Hair follicular keratinocyte (primary cell): ENCODE measurements around the gene IFT172. TPM values are rescaled to one million over a fixed set of nuclear protein-coding genes. Genes with fewer than 3 reads are reported as not detected.

Experiments
- total RNA-seq: library from RNA; depleted of rRNA; stranded (reverse); fragments of >200 nt; gene quantifications from 2 replicates; pipeline ENCODE4 v1.2.3, GENCODE V29; 2015

Gene IFT172, protein sequence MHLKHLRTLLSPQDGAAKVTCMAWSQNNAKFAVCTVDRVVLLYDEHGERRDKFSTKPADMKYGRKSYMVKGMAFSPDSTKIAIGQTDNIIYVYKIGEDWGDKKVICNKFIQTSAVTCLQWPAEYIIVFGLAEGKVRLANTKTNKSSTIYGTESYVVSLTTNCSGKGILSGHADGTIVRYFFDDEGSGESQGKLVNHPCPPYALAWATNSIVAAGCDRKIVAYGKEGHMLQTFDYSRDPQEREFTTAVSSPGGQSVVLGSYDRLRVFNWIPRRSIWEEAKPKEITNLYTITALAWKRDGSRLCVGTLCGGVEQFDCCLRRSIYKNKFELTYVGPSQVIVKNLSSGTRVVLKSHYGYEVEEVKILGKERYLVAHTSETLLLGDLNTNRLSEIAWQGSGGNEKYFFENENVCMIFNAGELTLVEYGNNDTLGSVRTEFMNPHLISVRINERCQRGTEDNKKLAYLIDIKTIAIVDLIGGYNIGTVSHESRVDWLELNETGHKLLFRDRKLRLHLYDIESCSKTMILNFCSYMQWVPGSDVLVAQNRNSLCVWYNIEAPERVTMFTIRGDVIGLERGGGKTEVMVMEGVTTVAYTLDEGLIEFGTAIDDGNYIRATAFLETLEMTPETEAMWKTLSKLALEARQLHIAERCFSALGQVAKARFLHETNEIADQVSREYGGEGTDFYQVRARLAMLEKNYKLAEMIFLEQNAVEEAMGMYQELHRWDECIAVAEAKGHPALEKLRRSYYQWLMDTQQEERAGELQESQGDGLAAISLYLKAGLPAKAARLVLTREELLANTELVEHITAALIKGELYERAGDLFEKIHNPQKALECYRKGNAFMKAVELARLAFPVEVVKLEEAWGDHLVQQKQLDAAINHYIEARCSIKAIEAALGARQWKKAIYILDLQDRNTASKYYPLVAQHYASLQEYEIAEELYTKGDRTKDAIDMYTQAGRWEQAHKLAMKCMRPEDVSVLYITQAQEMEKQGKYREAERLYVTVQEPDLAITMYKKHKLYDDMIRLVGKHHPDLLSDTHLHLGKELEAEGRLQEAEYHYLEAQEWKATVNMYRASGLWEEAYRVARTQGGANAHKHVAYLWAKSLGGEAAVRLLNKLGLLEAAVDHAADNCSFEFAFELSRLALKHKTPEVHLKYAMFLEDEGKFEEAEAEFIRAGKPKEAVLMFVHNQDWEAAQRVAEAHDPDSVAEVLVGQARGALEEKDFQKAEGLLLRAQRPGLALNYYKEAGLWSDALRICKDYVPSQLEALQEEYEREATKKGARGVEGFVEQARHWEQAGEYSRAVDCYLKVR (N-terminal part only)
- 6.1 and 6.4 TPM in 2 replicates for total RNA-seq

DNA sequence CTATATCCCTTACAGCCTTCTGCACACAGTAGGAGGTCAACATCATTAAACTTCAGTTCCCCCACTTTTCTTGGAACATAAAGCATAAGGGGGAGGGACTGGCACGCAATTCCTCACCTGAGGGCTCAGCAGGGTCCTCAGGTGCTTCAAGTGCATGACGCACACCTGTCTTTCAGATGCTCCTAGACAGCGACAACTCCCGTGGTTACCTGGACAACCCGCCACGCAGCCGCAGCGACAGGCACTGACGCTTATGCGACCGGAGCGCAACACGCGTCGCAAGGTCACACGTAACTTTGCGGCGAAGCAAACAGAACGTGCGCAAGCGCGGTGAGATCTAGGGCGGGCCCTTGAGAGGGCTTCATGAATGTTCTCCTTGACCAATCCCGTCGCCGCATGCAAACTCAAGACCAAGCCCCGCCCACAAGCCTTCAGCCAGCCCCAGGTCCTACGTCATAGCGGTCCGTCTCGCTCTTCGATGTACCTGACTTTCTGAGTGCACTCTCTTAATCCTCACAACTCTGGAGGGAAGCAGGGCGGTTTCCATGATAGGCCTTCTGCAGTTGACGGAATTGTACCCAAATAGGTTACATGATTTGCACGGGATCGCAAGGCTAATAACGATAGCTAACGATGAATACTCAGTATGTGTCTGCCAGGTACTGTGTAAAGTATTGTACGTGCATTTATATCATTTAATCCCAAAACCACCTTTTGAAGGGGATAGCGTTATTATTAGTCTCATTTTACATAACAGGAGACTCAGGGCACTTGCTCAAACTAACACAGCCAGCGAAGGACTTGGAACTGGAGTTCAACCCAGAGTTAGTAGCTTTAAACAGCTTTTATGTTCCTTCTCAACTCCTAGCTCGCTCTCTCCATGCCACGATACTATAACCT is at the start of gene IFT172:
Gene IFT172, minus strand, starts transcription at position 246 of the 900 bp plus-strand sequence. Its CDS starts 90 bp downstream, at position 156.

DNA sequence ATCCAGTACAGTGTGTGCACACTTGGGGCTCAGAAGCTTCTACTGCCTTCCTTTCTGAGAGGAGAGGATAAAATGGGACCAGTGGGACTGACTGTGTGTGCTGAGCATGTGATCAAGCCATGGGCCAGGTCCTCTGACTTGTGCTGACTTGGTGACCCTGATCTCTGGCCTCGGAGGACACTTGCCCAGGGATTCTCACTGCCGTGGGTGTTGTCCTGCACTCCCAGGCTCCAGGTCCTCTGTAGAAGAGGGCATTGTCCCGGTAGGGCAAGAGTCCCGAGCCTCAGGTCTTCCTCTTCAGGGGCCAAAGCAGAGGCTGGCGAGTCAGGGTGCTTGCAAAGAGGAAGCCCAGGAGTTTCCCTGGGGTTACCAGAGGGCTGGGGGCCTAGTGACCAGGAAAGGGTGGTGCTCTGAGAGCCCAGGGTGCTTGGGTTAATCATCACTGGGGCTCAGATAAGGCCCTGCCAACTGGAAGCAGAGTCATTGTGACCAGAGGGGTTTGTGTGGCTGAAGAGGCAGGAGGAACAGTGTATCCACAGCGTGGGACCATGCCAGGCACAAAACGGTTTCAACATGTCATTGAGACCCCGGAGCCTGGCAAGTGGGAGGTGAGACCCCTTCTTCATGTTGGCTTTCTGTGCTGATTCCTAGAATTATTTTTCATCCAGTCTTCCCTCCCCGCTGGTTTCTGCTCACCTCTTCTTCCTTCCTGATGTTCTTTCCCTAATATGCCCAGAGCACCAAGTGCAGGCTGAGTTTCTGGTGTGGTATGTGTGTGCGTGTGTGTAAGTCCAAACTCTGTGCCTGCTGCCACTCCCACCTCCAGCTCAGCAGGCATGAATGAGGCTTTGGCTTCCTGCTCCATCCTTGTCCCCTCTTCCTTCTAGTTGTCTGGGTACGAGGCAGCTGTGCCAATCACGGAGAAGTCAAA is 7.1 kb upstream of the IFT172 start, which contains the start of gene GCKR:
Gene GCKR, plus strand, starts transcription at position 483 of the 931 bp plus-strand sequence. Its CDS starts 66 bp downstream, at position 549.

DNA sequence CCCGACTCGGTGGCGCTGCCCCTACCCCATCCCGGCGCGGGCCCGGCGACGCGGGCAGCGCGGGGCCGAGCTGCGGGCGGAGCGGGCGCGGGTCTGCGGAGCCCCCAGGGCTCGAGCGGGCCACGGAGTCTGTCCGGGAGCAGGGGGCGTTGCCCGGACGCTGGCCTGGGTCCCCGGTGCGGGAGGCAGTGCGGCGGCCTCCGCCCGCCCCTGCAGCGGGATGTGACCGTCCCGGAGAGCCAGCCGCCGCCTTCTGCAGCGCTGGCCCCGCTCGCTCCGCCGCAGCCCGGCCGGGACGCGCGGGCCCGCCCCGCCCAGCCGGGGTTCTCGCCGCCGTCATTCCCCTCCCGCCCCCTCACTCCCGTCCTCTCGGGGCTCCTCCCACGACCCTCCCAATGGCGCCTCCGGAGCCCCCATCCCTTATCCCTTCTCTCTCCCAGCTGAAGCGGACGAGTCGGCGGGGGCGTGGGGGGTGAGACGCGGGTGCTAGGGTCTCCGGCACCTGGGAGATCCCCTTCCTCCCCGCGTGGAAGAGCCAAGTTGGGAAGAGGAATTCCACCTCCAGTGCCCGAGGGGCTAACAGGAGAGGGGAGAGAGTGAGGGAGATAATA is 5.5 kb upstream of the IFT172 start, which contains the start of gene FNDC4:
Gene FNDC4, minus strand, starts transcription at position 257 of the 611 bp plus-strand sequence. CDS start 521 bp downstream, outside the sequence.

DNA sequence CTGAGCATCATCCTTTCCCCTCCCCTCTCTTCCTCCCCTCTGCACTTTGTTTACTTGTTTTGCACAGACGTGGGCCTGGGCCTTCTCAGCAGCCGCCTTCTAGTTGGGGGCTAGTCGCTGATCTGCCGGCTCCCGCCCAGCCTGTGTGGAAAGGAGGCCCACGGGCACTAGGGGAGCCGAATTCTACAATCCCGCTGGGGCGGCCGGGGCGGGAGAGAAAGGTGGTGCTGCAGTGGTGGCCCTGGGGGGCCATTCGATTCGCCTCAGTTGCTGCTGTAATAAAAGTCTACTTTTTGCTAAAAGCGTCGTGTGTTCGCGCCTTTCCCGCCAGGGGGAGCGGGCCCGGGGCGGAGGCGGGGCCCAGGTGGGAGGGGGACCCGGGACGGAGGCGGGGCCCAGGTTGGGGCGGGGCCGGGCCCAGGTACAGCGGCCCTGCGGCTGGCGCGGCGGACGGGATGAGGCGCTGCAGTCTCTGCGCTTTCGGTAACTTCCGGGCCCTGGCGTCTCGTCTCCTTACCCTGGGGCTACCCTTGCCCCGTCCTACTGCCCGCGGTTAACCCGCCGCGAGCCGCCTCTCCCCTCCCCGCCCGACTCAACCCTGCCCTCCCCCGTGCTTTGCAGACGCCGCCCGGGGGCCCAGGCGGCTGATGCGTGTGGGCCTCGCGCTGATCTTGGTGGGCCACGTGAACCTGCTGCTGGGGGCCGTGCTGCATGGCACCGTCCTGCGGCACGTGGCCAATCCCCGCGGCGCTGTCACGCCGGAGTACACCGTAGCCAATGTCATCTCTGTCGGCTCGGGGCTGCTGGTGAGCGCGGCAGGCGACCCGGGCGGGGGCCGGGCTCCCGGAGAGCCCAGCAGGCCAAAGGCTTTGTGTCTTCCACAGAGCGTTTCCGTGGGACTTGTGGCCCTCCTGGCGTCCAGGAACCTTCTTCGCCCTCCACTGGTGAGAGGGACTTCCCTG is 47.3 kb downstream of the IFT172 start, which contains the start of gene KRTCAP3:
Gene KRTCAP3, plus strand, starts transcription at position 424 of the 962 bp plus-strand sequence. Its CDS starts 32 bp downstream, at position 456.

DNA sequence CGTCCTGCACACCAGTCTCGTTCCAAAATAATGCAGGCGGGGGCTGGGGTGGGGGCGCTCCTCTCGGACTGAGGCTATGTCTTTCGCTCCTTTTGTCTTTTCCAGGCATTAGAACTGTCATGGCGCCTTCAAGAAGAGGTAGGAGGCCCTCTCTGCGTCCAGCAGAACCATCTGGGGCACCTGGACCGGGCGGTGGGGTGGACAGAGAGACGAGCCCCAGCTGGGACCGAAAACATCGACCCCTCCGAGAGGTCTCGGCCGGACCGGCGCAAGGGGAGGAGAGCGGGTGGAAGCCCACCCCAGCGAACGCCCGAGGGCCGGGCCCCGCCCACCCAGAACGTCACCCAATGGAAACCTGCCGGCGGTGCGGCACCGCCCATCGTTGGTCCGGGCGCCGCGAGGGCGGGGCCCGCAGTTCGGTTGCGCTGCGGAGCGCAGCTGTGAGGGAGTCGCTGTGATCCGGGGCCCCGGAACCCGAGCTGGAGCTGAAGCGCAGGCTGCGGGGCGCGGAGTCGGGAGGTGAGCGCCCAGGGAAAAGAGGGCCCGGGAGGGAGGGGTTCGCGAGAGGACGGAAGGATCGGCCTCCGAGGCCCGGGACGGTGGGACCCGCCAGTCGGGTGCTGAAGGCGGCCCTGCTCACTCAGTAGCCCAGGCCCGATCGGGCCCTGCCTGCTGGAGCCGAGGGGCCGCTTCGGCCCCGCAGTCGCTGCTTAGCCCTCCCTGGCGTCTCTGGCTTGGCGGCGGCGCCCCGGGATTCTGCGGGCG is 61.1 kb downstream of the IFT172 start, which contains the start of gene NRBP1:
Gene NRBP1, plus strand, starts transcription at position 419 of the 765 bp plus-strand sequence. CDS start 4,643 bp downstream, outside the sequence.

DNA sequence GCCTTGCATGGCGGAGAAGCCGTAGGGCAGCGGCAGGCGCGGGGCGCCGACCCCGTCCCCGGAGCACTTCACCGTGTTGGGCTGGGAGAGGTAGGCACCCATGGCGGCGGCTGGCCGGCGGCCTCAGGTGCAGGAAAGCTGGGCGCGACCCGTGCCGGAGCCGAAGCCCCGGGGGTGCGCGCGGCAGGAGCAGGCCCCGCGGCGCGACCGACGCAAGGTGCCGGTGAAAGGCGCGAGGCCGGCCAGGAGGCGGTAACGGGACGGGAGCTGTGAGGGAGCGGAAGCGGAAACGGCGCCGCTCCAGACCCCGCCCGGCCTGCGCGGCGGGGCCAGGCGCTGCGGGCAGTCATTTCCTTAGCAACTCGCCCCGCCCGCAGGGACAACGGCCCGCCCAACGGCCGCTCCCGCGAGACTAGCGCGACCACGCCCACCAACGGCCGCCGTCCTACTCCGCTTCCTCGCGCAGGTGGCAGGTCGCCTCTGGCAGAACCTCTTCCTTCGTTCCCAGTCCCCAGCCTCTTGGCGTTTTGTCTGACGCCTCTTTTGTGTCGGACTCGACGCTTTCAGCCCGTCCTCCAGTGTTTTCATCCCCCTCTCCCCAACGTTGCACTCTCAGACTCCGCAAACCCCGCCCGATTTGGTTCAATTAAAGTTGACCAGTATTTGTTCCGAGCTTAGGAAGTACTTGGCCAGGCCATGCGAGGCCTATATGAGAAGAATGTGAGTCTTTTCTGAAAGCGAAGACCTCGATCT is 80.0 kb downstream of the IFT172 start, which contains the start of gene PPM1G:
Gene PPM1G, minus strand, starts transcription at position 271 of the 753 bp plus-strand sequence. Its CDS starts 169 bp downstream, at position 102.

Other genes starting within 250 kb of the IFT172 start
- not detected in 2 replicates for gene SLC30A3, start 226.7 kb downstream of the IFT172 start, total RNA-seq
- not detected in 2 replicates for gene DNAJC5G, start 214.3 kb downstream of the IFT172 start, total RNA-seq
- not detected in 2 replicates for gene TRIM54, start 207.3 kb downstream of the IFT172 start, total RNA-seq
- gene UCN, start 181.3 kb downstream of the IFT172 start, total RNA-seq = 0.23 and 2.1 TPM in 2 replicates
- 96.3 and 110 TPM in 2 replicates for gene MPV17, start 166.6 kb downstream of the IFT172 start, total RNA-seq
- gene GTF3C2, start 133.0 kb downstream of the IFT172 start, total RNA-seq = 34.4 and 42.2 TPM in 2 replicates
- gene EIF2B4, start 119.4 kb downstream of the IFT172 start, total RNA-seq = 22.7 and 35.1 TPM in 2 replicates
- gene SNX17, start 119.1 kb downstream of the IFT172 start, total RNA-seq = 98.4 and 103 TPM in 2 replicates
- gene ZNF513, start 109.0 kb downstream of the IFT172 start, total RNA-seq = 9.4 and 15.5 TPM in 2 replicates
- gene PPM1G, start 80.2 kb downstream of the IFT172 start, total RNA-seq = 100 and 162 TPM in 2 replicates
- 63.0 and 80.8 TPM in 2 replicates for gene NRBP1, start 61.1 kb downstream of the IFT172 start, total RNA-seq
- 29.4 and 52.9 TPM in 2 replicates for gene KRTCAP3, start 47.4 kb downstream of the IFT172 start, total RNA-seq
- gene FNDC4, start 5.5 kb upstream of the IFT172 start, total RNA-seq = 11.5 and 20.4 TPM in 2 replicates
- gene GCKR, start 7.1 kb upstream of the IFT172 start, total RNA-seq = not detected in 2 replicates
- 11.6 and 30.7 TPM in 2 replicates for gene ZNF512, start 93.3 kb upstream of the IFT172 start, total RNA-seq
- gene CCDC121, start 139.3 kb upstream of the IFT172 start, total RNA-seq = 0.84 and 1.0 TPM in 2 replicates
- gene GPN1, start 139.3 kb upstream of the IFT172 start, total RNA-seq = 56.7 and 56.8 TPM in 2 replicates
- 18.2 and 18.7 TPM in 2 replicates for gene SUPT7L, start 173.9 kb upstream of the IFT172 start, total RNA-seq
- 15.6 and 25.1 TPM in 2 replicates for gene SLC4A1AP, start 174.1 kb upstream of the IFT172 start, total RNA-seq